Sigmoid colon (tissue), 7 donors: ENCODE results near the gene CCL11. TPM values are rescaled to one million over a fixed set of nuclear protein-coding genes. Genes with fewer than 3 reads are reported as not detected.

Experiments used
- DNase-seq: peaks from one replicate; pipeline ENCODE4 v3.0.0-alpha.2; 2019
- H3K27ac ChIP-seq, 4 donors: fragments of 200-600 bp; sonication (generic); one replicate each; pipeline ENCODE4 v1.5.1; 2016 to 2019; ENCODE audit warnings: mild to moderate bottlenecking in 1 of 4
- H3K27me3 ChIP-seq, 3 donors: fragments of 200-600 bp; sonication (generic); one replicate each; pipeline ENCODE4 v1.5.1; 2019; ENCODE audit warnings: mild to moderate bottlenecking in 1 of 3
- H3K36me3 ChIP-seq, 4 donors: fragments of 200-600 bp; sonication (generic); one replicate each; pipeline ENCODE4 v1.5.1; 2016 to 2019
- H3K4me1 ChIP-seq, 4 donors: fragments of 200-600 bp; sonication (generic); one replicate each; pipeline ENCODE4 v1.5.1; 2017 to 2019
- H3K4me3 ChIP-seq, 4 donors: fragments of 200-600 bp; sonication (generic); one replicate each; pipeline ENCODE4 v1.5.1; 2017 to 2019; ENCODE audit warnings: mild to moderate bottlenecking in 2 of 4, moderate library complexity in 1 of 4
- H3K9me3 ChIP-seq, 4 donors: fragments of 200-600 bp in 3 of 4; sonication (generic) in 3 of 4; one replicate each; pipeline versions ENCODE4 v1.5.1 to v1.6.1; 2013 to 2019
- CTCF ChIP-seq, 4 experiments: fragments of 450-650 bp in 3 of 4; fragments of 200-600 bp in 1 of 4; IDR thresholded peaks; one replicate each; pipeline ENCODE4 v1.5.1; 2016 to 2019; ENCODE audit warnings: antibody characterized with exemption in 4 of 4, mild to moderate bottlenecking in 3 of 4, moderate library complexity in 2 of 4
- EP300 ChIP-seq, 4 donors: sonication (generic); formaldehyde crosslinking; IDR thresholded peaks; one replicate each; pipeline ENCODE4 v1.6.1; 2017; ENCODE audit warnings: antibody characterized with exemption in 4 of 4
- POLR2A ChIP-seq, 2 donors: fragments of 450-650 bp; IDR thresholded peaks; one replicate each; pipeline ENCODE4 v1.6.1; 2016; ENCODE audit warnings: antibody characterized with exemption in 2 of 2, mild to moderate bottlenecking in 2 of 2, moderate library complexity in 2 of 2
- POLR2AphosphoS5 ChIP-seq, 4 donors: sonication (generic); formaldehyde crosslinking; IDR thresholded peaks; one replicate each; pipeline ENCODE4 v1.6.1; 2017; ENCODE audit warnings: antibody characterized with exemption in 4 of 4
- WGBS, 2 donors: extraction: QIAGEN DNeasy Blood & Tissue Kit; methylation state at CpG; one replicate each; pipeline ENCODE4 v1.1.7; 2013; 5-methylcytosine and 5-hydroxymethylcytosine counted together
- intact Hi-C: fragments of 100-400 bp; cut with DNase I; formaldehyde crosslinking; loops from one replicate; pipeline ENCODE4 v1.15.1; 2023
- polyA plus RNA-seq, 3 donors: library from polyadenylated mRNA; stranded (reverse); fragments of 200-250 nt; gene quantifications; one replicate each; pipeline ENCODE4 v1.2.3, GENCODE V29; 2013
- total RNA-seq, 4 donors: library from RNA; depleted of rRNA; stranded (reverse); fragments of >200 nt; gene quantifications; one replicate each; pipeline ENCODE4 v1.1.0, GENCODE V29; 2016
- donor health status: healthy with polysubstance abuse.
- donor health status: Bipolar disorder and iron deficiency.
- donor health status: healthy.

CCL11 gene
- total and polyA plus RNA-seq, 7 donors, result 3.0 to 62.6 (median 24.6) TPM

GRCh38 chr17:34242587-34243363 is 42.8 kb upstream of the CCL11 start:
- peaks cover 0 to 48% (median 33%) of the 10 kb centered on the region in 4 donors for H3K4me1 ChIP-seq
- WGBS, 2 donors, result 62 to 81% methylated on average over 8 of the region's 8 CpGs
- no peak for DNase-seq

GRCh38 chr17:34243364-34244320 is 41.9 kb upstream of the CCL11 start:
- DNase-seq, result no peak
- Histone ChIP-seq H3K27me3 (no peaks in the 10 kb centered on the region), H3K36me3 (no peaks in the 10 kb centered on the region), H3K4me1 (peaks cover 0 to 48% (median 33%) of the 10 kb centered on the region in 4 donors), H3K27ac (peak overlapping the region in 1 of 4 donors; percentile 37), H3K9me3 (no peaks in the 10 kb centered on the region), H3K4me3 (no peak overlapping the region)
- intact Hi-C loops, result no loop called here
- no peak for TF ChIP-seq CTCF (IDR thresholded peaks at IDR 0.05)
- TF ChIP-seq POLR2AphosphoS5 (IDR thresholded peaks at IDR 0.05), result peak in 1 of 4 donors; percentile 7
- no peak for TF ChIP-seq POLR2A (IDR thresholded peaks at IDR 0.05)
- 62 to 70% methylated on average over 7 of the region's 7 CpGs for WGBS, 2 donors

More at GRCh38 chr17:34242587-34243363, 42.8 kb upstream of the CCL11 start:
- Histone ChIP-seq H3K4me3 (no peak overlapping the region), H3K9me3 (no peaks in the 10 kb centered on the region), H3K36me3 (no peaks in the 10 kb centered on the region), H3K27me3 (no peaks in the 10 kb centered on the region), H3K27ac (peak overlapping the region in 3 of 4 donors; percentile 9 to 37 (median 37))
- TF ChIP-seq EP300 (IDR thresholded peaks at IDR 0.05) (no peak), CTCF (IDR thresholded peaks at IDR 0.05) (no peak), POLR2AphosphoS5 (IDR thresholded peaks at IDR 0.05) (no peak), POLR2A (IDR thresholded peaks at IDR 0.05) (no peak)
- intact Hi-C loops, result no loop called here

- intact Hi-C loops, result no loop called here
- no peak for DNase-seq
- H3K4me3 ChIP-seq, result no peak overlapping the region
- WGBS, 2 donors, result 66 to 80% methylated on average over 6 of the region's 6 CpGs
- no peak overlapping the region for H3K27ac ChIP-seq
- no peaks in the 10 kb centered on the region for H3K36me3 ChIP-seq
- H3K4me1 ChIP-seq, result peaks cover 0 to 54% (median 43%) of the 10 kb centered on the region in 4 donors
- H3K27me3 ChIP-seq, result no peaks in the 10 kb centered on the region
- H3K9me3 ChIP-seq, result no peaks in the 10 kb centered on the region
- TF ChIP-seq POLR2A (IDR thresholded peaks at IDR 0.05) (no peak), CTCF (IDR thresholded peaks at IDR 0.05) (no peak), POLR2AphosphoS5 (IDR thresholded peaks at IDR 0.05) (no peak)
Measured at GRCh38 chr17:34245351-34245905, 40.1 kb upstream of the CCL11 start.

GRCh38 chr17:34246446-34246845 is 39.1 kb upstream of the CCL11 start:
- DNase-seq, result no peak
- WGBS, 2 donors, result 69 to 85% methylated on average over 1 of the region's 1 CpG
- TF ChIP-seq POLR2A (IDR thresholded peaks at IDR 0.05), result no peak
- TF ChIP-seq CTCF (IDR thresholded peaks at IDR 0.05), result no peak
- TF ChIP-seq POLR2AphosphoS5 (IDR thresholded peaks at IDR 0.05), result no peak
- no peak for TF ChIP-seq EP300 (IDR thresholded peaks at IDR 0.05)
- H3K4me1 ChIP-seq, result peaks cover 0 to 54% (median 47%) of the 10 kb centered on the region in 4 donors
- intact Hi-C loops, result no loop called here
- no peaks in the 10 kb centered on the region for H3K9me3 ChIP-seq
- H3K27ac ChIP-seq, result peak overlapping the region in 1 of 4 donors; percentile 92
- no peaks in the 10 kb centered on the region for H3K27me3 ChIP-seq
- no peaks in the 10 kb centered on the region for H3K36me3 ChIP-seq
- no peak overlapping the region for H3K4me3 ChIP-seq
